LHCN-M2 (cell line): ENCODE results near the gene SYT7. TPM values are rescaled to one million over a fixed set of nuclear protein-coding genes. Genes with fewer than 3 reads are reported as not detected.

Experiments used
- DNase-seq: peaks from one replicate; pipeline ENCODE4 v3.0.0-alpha.2; 2012; ENCODE audit warnings: low read depth
- total RNA-seq: library from RNA; depleted of rRNA; stranded (reverse); fragments of >200 nt; gene quantifications from 2 replicates; pipeline ENCODE4 v1.2.3, GENCODE V29; 2014

Gene SYT7
- total RNA-seq, 1 experiment from 2014 or later: 1.6 TPM

GRCh38 chr11:61555051-61555969, 25.6 kb downstream of the SYT7 start:
- DNase-seq: no peak

- no peak for DNase-seq
These were observed 26.5 kb downstream of the SYT7 start for GRCh38 chr11:61554172-61554988.

- no peak for DNase-seq
These were observed 27.3 kb downstream of the SYT7 start for GRCh38 chr11:61553373-61554171.

DNA sequence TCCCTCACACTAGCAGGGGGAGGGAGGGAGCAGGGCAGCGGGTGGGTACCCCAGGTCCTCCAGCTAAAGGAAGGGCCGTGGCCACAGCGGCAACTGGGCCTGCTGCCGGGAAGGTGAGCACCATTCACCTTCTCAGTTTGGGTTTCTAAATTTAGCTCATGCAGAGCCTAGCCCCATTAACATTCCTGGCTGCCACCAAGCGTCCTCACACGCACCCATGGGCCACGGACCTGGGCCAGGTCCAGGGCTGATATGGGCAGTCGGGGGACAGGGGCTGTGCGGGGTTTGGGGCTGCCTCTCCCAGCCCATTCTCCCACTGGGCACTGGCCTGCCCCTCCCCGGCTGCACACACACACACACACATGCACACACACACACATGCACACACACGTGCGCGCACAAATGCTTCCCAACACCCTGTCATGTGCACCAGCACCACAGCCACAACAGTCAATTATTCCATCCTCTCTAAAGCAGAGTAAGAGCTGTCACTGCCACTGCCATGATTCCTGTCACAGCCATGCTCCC, 28.7 kb downstream of the SYT7 start:
- no peak for DNase-seq

GRCh38 chr11:61551634-61552033, 29.2 kb downstream of the SYT7 start:
- peak; percentile 54 for DNase-seq

GRCh38 chr11:61550665-61551227, 30.1 kb downstream of the SYT7 start:
- no peak for DNase-seq

DNA sequence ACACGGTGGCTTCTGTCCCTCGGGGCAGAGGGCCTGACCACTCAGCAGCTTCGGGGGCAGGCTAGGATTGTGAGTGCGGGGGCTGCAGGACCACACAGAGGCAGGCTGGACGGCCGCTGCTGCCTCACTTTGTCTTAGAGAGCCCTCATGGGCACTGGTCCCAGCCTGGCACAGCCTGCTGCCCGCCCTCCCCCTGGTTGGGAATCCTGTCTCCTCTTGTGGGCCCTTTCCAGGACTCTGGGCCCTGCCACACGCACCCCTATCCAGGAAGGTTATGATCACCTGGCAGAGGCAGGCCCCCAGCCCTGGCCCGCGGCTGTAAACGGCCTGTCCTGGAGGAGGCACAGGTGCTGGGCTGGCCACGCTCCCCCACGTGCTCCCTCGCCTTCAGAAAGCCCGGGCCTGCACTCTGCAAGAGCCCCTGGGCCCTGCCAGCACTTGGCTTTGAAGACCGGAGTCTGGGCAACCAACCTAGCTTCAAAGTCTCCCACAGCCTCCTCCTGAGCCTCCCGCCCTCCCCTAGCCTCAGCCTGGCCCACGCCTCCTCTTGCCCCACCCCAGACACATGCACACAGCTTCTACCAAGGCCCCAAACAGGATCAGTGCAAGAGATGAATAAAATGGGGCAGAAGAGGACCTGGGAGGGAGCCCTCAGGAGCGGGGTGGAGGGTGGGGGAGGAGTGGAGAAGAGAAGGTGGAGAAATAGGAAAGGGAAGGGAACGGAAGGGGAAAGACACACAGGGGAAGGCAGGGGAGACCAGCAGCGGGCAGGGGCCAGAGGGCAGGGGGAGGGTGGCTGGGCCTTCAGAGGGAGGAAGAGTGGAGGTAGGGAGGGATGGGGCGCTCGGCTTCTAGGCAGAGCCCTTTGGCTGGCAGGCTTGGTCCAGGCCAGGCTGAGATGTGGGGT, 31.0 kb downstream of the SYT7 start:
- no peak for DNase-seq

GRCh38 chr11:61549177-61549576, 31.7 kb downstream of the SYT7 start:
- no peak for DNase-seq

DNA sequence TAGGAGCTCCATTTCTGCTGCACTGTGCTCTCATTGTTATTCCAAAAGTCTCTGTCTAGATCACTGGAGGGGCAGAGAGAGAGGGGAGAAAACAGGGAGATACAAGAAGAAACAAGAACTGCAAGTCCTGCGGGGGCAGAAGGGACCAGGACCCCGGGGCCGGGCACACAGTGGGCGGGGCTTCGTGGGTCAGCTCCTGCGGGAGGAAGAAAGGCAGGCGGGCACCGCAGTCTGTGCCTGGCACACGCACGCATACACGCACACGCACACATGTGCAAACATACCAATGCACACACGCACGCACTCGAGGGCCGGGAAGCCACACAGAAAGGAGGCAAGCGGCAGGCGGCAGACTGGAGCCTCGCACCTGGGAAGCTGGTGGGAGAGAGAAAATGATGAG, 33.6 kb downstream of the SYT7 start:
- DNase-seq: no peak

- no peak for DNase-seq
These were observed 34.2 kb downstream of the SYT7 start for GRCh38 chr11:61546663-61547062.

DNA sequence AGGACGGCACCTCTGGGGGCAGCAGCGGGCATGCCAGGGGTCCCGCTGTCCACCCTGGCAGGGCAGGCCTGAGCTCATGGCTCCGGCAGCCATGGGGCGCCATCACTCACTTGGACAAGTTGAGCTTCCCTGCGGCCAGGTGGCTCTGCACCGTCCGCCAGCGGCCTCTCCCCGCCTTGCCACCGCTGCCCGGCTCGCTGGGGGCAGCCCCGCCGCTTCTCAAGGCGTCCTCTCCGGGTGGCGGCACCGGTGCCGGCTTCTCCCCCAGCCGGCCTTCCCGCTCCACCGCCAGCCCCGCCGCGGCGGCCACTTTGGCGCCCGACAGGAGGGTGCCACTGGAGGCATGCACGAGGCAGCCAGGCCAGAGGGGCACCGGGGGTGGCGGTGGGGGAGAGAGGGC, 35.0 kb downstream of the SYT7 start:
- no peak for DNase-seq

DNA sequence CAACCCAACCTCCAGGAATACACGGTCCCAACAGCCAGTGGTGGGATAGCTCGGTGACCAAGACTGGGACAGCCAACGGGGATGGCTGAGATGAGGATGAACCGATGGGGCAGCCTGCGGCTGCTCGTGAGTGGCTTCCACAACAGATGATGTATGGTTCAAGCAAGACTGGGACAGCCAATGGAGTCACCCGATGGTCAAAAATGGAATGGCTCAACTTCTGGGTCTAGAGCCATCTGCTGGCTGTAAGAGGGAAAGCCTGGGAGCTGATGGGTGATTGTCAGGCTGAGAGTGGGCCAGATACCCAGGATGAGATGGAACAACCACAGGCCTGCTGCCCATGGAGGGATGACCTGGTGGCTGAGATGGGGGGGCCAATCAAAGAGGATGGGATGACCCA, 35.5 kb downstream of the SYT7 start:
- no peak for DNase-seq

GRCh38 chr11:61544466-61544865, 36.4 kb downstream of the SYT7 start:
- DNase-seq: no peak

DNA sequence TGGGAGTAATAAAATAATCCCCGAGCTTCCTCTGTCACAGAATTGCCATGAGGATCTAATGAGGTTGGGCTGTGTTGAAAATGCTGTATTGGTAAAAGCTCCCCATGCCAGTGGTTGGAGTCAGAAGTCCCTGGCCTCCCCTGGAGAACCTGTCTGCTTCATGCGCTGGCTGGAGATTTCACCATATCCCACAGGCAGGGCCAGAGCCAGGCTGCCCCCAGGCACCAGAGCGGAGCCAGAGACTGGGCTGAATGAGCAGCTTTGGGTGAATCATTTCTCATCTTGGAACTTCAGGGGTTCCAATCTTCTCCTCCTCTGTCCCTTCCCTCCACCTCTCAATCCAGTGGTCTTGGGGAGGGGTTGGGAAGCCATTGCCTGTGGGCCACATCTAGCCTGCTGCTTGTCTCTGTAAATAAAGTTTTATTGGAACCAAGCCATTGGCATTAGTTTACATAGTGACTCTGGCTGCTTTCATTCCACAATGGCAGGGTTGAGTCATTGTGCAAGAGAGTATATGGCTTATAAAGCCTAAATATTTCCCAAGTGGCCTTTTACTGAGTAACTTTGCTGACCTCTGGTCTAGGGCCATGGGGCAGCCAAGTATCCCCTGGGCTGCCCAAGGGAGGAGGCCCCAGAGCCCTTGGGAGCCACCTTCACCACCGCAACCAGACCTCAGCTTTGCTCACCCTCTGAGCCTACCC, 37.1 kb downstream of the SYT7 start:
- peak; percentile 61 for DNase-seq

DNA sequence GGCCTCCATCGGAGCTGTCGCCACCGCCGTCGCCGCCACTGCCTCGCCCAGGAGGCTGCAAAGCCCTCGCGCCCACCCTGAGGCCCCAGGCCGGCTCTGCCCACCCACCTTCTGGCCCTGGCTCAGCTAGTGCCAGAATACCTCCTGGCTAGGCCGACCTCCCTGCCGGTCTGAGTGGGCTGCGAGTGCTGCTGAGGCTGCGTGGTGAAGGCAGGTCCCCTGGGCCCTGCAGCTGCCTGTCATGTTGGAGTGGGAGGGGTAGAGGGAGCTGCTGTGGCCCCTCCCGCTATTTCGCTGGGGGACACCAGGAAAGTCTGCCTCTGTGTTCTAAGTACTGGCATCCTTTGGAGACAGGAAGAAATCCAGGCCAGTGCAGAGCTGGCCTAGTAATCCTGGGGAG, 38.2 kb downstream of the SYT7 start:
- DNase-seq: no peak

- DNase-seq: no peak
These were observed 38.8 kb downstream of the SYT7 start for GRCh38 chr11:61542024-61542461.

GRCh38 chr11:61541598-61541997, 39.3 kb downstream of the SYT7 start:
- peak; percentile 60 for DNase-seq

- no peak for DNase-seq
These were observed 40.3 kb downstream of the SYT7 start for GRCh38 chr11:61540528-61540927.

GRCh38 chr11:61539831-61540357, 41.0 kb downstream of the SYT7 start:
- DNase-seq: no peak
